ENCODE measurements around the gene TXNRD2.

TXNRD2 gene

DNA sequence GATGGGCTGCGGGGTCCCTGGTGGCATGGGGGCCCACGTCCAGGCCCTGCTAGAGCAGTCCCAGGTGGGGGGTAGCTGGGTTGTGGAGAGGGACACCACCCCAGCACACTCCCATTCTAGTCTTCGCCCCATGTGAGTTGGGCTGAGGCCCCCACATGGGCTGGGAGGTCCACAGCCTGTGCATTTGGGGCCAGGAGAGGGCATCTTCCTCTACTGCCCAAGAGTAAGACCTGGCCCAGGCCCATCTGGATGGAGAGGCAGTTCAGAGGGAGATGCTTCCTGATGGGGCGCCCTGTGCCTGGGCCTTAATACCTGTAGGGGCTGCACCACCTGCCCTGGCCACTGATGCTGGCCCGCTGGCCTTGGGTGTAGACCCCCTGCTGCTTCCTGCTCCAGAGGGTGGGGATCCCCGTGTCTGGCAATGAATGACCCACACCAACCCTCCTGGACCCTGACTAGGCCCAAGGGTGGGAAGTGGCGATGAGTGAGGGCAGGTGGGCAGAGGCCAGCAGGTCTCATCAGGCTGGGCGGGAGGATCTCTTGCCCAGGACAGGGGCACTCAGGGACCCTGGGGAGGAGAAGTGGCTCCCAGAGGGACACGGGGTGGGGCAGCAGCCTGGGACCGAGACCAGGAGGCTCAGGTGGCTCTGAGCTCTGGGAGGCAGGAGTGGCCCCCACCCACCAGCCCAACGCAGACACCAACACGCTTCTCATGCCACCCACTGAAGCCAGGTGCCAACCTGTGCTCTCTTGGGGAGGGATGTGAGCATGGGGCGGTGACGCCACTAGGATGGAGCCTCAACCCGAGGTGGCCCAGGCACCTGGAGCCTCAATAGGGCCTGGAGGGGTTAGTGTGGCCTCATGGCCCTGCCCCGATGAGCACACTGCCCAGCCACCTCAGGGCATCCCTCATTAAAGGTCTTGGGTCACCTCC lies 69.5 kb downstream of the TXNRD2 start:
- in situ Hi-C loops (cut with MboI; ENCODE audit: low sequenced_read_pairs, unreplicated experiment), result no loop called here
- DNase-seq (ENCODE audit: low spot score), result no peak
- TF ChIP-seq, protein P1, sequence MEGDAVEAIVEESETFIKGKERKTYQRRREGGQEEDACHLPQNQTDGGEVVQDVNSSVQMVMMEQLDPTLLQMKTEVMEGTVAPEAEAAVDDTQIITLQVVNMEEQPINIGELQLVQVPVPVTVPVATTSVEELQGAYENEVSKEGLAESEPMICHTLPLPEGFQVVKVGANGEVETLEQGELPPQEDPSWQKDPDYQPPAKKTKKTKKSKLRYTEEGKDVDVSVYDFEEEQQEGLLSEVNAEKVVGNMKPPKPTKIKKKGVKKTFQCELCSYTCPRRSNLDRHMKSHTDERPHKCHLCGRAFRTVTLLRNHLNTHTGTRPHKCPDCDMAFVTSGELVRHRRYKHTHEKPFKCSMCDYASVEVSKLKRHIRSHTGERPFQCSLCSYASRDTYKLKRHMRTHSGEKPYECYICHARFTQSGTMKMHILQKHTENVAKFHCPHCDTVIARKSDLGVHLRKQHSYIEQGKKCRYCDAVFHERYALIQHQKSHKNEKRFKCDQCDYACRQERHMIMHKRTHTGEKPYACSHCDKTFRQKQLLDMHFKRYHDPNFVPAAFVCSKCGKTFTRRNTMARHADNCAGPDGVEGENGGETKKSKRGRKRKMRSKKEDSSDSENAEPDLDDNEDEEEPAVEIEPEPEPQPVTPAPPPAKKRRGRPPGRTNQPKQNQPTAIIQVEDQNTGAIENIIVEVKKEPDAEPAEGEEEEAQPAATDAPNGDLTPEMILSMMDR (IDR thresholded peaks at IDR 0.05; ENCODE audit: borderline replicate concordance, control extremely low read depth, extremely low read depth, insufficient read depth, missing control alignments), result no peak

DNA sequence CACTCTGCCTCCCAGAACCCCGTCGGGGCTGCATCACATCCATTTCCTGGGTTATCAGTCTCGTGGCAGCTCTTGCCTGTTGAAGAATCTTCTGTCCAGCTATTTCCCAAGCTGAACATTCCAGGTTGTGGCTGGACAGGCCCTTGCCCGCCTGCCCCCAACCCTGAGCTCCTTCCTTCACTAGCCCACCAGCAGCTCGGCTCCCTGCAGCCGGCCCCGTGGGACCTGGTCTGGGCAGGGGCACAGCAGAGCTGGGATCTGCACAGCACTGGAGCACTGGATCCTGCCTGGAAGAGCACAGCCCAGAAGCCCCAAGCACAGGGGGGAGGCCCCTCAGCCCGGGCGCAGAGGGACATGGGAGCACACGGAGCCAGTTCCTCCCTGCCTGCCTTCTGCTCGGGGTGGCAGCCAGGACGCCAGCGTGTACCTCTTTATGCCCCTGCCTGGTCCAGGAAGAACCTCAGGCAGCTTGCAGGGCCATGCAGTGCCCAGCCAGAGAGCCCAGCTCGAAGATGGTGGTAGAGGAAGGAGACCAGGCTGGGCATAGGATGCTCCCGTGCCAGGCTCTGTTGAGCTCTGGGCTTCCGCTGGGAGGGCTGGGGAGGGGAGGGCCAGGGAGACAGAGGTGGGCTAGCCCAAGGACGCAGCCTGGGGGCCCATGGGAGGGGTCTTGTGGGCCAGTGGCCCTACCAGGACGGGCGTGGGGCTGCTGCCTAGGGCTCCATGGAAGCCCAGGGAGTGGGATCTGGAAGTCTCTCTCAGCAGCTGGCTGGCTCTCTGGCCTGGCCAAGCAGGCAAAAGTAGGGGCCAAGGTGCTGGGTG lies 70.4 kb downstream of the TXNRD2 start:
- TF ChIP-seq, protein P1 (IDR thresholded peaks at IDR 0.05; ENCODE audit: borderline replicate concordance, control extremely low read depth, extremely low read depth, insufficient read depth, missing control alignments), result no peak
- no peak for DNase-seq (ENCODE audit: low spot score)
- in situ Hi-C loops (cut with MboI; ENCODE audit: low sequenced_read_pairs, unreplicated experiment), result no loop called here

DNA sequence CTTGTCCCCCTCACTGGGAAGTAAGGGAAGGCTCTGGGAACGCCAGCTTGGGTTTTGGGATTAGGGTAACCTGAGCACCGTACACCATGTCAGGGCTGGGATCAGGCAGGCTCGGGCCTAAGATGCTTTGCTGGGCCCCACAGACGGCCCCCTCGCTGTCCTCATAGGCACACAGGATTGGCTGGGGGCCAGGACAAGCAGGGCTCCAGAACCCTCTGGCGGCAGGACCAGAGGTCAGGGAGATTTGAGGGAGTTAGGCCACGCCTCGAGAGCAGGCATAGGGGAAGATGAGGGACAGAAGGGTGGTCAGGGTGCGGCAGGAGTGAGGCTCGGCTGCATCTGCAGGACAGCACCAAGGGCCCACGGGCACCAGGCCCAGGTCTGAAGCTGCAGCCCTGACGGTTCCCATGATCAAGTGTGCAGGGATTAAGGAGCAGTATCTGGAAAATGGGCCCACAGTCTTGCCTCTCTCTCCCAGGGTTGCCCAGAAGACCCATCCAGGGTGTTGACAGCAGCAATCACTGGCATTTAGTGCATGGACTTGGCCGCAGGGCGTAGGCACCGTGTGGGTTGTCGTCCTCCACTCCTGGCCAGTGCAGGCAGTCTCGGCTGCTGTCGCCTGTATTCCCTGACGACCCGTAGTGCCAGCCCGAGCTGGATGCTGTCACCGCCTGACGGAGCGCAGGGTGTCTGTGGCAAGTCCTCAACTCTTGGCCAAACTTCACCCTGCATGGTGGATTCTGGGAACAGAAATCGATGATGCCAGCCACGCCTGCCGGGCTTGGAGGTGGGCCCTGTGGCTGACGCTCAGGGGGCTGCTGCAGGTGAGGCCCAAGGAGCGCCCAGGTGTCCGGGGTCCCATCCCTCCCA lies 71.2 kb downstream of the TXNRD2 start:
- DNase-seq (ENCODE audit: low spot score), result no peak
- TF ChIP-seq, protein P1 (IDR thresholded peaks at IDR 0.05; ENCODE audit: borderline replicate concordance, control extremely low read depth, extremely low read depth, insufficient read depth, missing control alignments), result no peak

DNA sequence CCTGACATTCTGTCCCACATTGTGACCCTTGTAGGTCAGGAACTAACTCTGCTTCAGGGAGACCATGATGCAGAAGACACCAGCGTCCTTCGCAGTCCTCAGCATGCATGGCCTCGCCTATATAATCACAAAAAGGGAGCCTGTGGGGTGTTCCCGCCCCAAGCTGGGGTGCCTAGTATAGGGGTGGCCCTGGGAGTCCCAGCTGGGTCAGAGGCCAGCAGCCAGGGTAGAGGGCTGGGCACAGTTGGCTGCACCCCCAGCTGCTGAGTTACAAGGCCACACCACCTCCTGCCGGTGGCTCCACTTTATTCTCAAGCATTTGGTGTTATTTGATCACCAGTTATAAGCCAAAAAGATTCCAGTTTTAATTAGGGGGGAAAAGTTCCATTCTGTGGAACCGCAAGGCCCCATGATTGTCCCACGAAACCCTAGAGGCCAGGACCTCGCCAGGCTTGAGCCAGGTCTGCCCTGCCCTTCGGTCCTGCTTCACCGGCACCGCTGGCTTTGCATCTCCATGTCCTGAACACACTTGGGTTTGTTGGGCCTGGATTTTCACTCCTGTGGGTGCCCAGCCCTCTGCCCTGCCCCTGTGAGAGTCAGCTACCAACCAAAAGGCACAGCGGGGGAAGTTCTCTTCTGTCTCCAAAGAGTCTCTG lies 72.0 kb downstream of the TXNRD2 start:
- no peak for DNase-seq (ENCODE audit: low spot score)

More for the DNA sequence above, 71.2 kb downstream of the TXNRD2 start:
- in situ Hi-C loops (cut with MboI; ENCODE audit: low sequenced_read_pairs, unreplicated experiment), result no loop called here

DNA sequence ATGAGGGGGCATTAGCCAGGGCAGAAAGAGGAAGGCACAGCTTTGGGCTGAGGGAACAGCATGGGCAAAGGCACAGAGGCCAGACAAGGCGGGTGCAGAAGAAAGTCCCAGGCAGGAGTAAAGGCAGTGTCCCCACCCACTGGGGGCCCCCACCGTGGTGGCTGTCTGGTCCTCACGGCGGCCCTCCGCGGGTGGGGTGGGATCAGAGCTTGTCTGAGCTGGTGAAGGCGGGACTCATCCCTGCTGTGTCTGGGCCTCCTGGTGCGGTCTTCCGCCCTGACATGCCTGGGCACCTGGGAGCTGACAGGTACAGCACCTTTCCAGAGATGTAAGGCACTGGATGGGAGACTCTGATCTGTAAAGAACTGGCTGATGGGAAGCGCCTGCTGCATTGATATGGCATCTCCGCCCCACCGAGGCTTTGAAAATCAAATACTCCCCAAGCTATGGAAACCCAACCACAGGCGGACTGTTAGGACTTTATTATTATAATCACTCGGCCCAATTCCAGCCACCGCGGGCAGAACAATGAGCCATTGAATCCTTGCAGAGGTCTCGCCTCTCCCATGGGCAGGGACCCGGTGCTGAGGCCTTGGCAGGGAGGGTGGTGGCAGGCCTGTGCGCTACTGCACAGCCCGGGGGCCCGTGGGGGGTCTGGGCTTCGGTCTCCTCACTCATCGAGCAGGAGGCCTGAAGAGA lies 72.7 kb downstream of the TXNRD2 start:
- no peak for DNase-seq (ENCODE audit: low spot score)
- in situ Hi-C loops (cut with MboI; ENCODE audit: low sequenced_read_pairs, unreplicated experiment), result no loop called here
- TF ChIP-seq, protein P1 (IDR thresholded peaks at IDR 0.05; ENCODE audit: borderline replicate concordance, control extremely low read depth, extremely low read depth, insufficient read depth, missing control alignments), result no peak

More for the DNA sequence above, 72.0 kb downstream of the TXNRD2 start:
- TF ChIP-seq, protein P1 (IDR thresholded peaks at IDR 0.05; ENCODE audit: borderline replicate concordance, control extremely low read depth, extremely low read depth, insufficient read depth, missing control alignments), result no peak
- in situ Hi-C loops (cut with MboI; ENCODE audit: low sequenced_read_pairs, unreplicated experiment), result no loop called here
